ENCODE results near the gene ADGRG4. TPM values are rescaled to one million over a fixed set of nuclear protein-coding genes. Genes with fewer than 3 reads are reported as not detected.
"Not testable (repeated sequence)": the region's sequence is repeated elsewhere in the genome, so short reads cannot be mapped to it uniquely, and the experiment has no call there.

ADGRG4 gene, protein sequence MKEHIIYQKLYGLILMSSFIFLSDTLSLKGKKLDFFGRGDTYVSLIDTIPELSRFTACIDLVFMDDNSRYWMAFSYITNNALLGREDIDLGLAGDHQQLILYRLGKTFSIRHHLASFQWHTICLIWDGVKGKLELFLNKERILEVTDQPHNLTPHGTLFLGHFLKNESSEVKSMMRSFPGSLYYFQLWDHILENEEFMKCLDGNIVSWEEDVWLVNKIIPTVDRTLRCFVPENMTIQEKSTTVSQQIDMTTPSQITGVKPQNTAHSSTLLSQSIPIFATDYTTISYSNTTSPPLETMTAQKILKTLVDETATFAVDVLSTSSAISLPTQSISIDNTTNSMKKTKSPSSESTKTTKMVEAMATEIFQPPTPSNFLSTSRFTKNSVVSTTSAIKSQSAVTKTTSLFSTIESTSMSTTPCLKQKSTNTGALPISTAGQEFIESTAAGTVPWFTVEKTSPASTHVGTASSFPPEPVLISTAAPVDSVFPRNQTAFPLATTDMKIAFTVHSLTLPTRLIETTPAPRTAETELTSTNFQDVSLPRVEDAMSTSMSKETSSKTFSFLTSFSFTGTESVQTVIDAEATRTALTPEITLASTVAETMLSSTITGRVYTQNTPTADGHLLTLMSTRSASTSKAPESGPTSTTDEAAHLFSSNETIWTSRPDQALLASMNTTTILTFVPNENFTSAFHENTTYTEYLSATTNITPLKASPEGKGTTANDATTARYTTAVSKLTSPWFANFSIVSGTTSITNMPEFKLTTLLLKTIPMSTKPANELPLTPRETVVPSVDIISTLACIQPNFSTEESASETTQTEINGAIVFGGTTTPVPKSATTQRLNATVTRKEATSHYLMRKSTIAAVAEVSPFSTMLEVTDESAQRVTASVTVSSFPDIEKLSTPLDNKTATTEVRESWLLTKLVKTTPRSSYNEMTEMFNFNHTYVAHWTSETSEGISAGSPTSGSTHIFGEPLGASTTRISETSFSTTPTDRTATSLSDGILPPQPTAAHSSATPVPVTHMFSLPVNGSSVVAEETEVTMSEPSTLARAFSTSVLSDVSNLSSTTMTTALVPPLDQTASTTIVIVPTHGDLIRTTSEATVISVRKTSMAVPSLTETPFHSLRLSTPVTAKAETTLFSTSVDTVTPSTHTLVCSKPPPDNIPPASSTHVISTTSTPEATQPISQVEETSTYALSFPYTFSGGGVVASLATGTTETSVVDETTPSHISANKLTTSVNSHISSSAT (N-terminal part only)
- not detected for polyA plus RNA-seq (2013, experiment 1 of 2)
- polyA plus RNA-seq (2013, experiment 2 of 2), result not detected

DNA sequence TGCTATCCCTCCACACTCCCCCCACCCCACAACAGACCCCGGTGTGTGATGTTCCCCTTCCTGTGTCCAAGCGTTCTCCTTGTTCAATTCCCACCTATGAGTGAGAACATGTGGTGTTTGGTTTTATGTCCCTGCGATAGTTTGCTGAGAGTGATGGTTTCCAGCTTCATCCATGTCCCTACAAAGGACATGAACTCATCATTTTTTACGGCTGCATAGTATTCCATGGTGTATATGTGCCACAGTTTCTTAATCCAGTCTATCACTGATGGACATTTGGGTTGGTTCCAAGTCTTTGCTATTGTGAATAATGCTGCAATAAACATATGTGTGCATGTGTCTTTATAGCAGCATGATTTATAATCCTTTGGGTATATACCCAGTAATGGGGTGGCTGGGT lies at the start of gene ADGRG4:
TSS of gene ADGRG4 (plus strand) at position 243 of the 400 bp plus-strand sequence. CDS start 7,815 bp downstream, outside the sequence.
- not testable (repeated sequence) for H3K4me3 ChIP-seq (ENCODE audit: low read length); H3K27ac ChIP-seq (ENCODE audit: low read depth, low read length); H3K36me3 ChIP-seq (ENCODE audit: insufficient read depth, low read length); H3K9ac ChIP-seq (ENCODE audit: low read depth, low read length); H3K4me1 ChIP-seq (ENCODE audit: insufficient read depth, low read length); H3K27me3 ChIP-seq (ENCODE audit: insufficient read depth, low read length); H3K9me3 ChIP-seq (ENCODE audit: insufficient read depth, low read depth, low read length)
- WGBS, result no CpG with 5 or more reads among the region's 4 CpGs

DNA sequence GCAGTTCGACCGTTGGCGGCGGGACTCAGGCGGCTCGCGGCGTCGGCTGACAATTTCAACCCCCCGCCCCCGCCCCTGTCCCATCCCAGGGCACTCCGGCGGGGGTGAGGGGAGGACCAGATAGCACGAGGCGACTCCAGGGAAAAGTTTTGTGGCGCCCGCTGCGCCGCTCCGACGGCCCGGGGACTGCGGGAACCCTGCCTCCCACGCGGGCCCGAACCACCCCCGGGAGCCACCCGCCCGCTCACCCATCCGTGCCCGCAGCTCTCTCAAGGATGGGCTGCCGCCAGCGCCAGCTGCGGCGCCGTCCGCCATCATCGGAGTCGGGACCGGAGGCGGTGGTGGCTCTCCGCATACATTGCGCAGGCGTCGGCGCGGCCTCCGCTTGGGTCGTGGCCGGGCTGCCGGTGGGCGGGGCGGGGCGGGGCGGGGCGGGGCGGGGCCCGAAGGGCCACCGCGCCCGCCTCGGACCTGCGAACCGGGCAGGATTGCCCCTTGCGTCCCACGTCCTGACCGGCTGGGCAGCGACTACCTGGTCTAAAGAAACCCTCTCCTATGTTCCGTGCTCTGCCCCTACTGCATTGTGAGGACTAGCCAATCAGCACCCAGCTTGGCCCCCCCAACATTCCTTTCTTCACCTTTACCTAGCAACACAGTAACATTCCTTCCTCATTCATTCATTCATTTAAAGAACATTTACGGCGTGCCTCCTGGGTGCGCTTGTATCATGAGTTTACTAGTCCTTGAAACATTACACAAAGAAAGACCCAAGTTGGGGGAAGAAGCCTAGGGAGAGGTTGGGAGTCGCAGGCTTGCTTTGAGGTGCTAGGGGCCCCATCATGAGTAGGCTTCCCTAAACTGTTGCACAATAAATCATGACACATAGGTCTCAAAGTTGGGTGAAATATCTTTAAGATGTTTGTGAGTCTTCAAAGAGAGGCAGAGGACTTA lies 49.4 kb upstream of the ADGRG4 start, which contains the start of gene MAP7D3:
TSS of gene MAP7D3 (minus strand) at position 360 of the 951 bp plus-strand sequence. CDS start at position 318, 42 bp downstream.
- peak within 1 kb of the TSS; percentile 79 for H3K9ac ChIP-seq (ENCODE audit: low read depth, low read length)
- no peaks in the 10 kb centered on the region; the same call in 1 of the 2 replicates for H3K4me1 ChIP-seq (ENCODE audit: insufficient read depth, low read length)
- peak within 1 kb of the TSS; percentile 64; the same call in 1 of the 2 replicates for H3K27ac ChIP-seq (ENCODE audit: low read depth, low read length)
- H3K36me3 ChIP-seq (ENCODE audit: insufficient read depth, low read length), result no peaks in the 10 kb centered on the region
- H3K9me3 ChIP-seq (ENCODE audit: insufficient read depth, low read depth, low read length), result no peaks in the 10 kb centered on the region
- peak within 1 kb of the TSS; percentile 71 for H3K4me3 ChIP-seq (ENCODE audit: low read length)
- no peaks in the 10 kb centered on the region for H3K27me3 ChIP-seq (ENCODE audit: insufficient read depth, low read length)
- under 1% methylated on average over 63 of the region's 73 CpGs for WGBS

DNA sequence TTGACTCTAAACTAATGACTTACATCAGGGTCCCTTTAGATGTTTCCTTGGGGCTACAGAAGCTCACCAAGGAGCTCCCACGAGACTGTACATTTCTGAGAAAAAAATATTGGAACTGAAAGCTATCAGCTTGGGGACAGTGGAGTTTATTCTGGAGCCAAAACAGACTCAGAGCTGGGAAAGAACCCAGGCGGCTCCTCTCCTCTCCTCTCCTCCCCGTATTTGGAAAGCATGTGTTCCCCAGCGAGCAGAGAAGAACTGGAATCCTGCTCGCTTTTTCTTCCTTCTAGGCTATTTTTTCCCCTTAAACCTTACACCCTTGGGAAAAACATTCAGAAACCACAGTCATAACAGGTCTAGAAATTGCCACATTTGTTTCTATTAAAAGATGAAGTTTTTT lies 45.2 kb upstream of the ADGRG4 start:
- Histone ChIP-seq H3K27me3 (ENCODE audit: insufficient read depth, low read length) (no peaks in the 10 kb centered on the region), H3K4me1 (ENCODE audit: insufficient read depth, low read length) (no peaks in the 10 kb centered on the region), H3K9ac (ENCODE audit: low read depth, low read length) (no peak overlapping the region), H3K27ac (ENCODE audit: low read depth, low read length) (no peak overlapping the region), H3K36me3 (ENCODE audit: insufficient read depth, low read length) (no peaks in the 10 kb centered on the region), H3K9me3 (ENCODE audit: insufficient read depth, low read depth, low read length) (no peaks in the 10 kb centered on the region), H3K4me3 (ENCODE audit: low read length) (no peak overlapping the region)
- WGBS, result 90% methylated on average over 5 of the region's 5 CpGs

DNA sequence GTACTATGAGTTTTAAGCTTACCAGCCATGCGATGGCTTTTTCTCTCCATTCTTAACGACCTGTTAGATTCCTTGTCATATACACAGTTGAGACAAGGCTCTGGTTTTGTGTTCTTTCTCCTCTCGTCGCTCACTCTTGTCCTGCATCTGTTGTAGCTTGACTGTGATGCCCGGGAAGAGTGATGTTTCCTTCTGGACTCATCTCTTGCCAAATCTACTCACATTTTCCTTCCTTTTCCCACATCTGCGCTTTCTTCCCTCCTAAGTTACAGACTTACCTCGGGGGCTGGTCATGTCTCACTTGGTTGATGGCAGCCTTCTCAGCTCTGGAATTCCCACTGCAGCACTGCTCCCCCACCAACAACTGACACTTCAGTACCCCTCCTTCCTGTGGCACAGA lies 44.7 kb upstream of the ADGRG4 start:
- 67% methylated on average over 7 of the region's 7 CpGs for WGBS
- Histone ChIP-seq H3K27me3 (ENCODE audit: insufficient read depth, low read length) (no peaks in the 10 kb centered on the region), H3K9ac (ENCODE audit: low read depth, low read length) (no peak overlapping the region), H3K27ac (ENCODE audit: low read depth, low read length) (no peak overlapping the region), H3K9me3 (ENCODE audit: insufficient read depth, low read depth, low read length) (no peaks in the 10 kb centered on the region), H3K36me3 (ENCODE audit: insufficient read depth, low read length) (no peaks in the 10 kb centered on the region), H3K4me3 (ENCODE audit: low read length) (no peak overlapping the region), H3K4me1 (ENCODE audit: insufficient read depth, low read length) (no peaks in the 10 kb centered on the region)

DNA sequence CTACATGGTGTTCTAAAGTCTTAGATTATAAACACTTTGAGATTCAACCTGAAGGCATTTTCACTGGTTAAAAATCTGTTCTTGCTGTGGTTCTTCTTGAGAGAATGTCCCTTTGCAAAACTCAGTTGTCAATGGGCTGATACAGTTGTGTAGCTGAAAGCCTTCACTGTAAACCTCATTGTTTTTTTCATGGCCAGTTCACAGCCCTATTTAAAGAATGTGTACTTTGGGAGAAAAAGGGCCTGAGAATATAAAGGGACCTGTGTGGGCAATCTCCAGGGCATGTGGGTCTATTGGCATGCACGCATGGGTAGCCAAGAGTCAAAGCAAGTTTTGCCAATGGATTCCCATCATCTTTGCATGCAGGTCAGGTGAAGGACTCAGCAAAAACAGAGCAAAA lies 41.8 kb upstream of the ADGRG4 start:
- Histone ChIP-seq H3K4me1 (ENCODE audit: insufficient read depth, low read length) (no peaks in the 10 kb centered on the region), H3K9ac (ENCODE audit: low read depth, low read length) (no peak overlapping the region), H3K9me3 (ENCODE audit: insufficient read depth, low read depth, low read length) (no peaks in the 10 kb centered on the region), H3K27me3 (ENCODE audit: insufficient read depth, low read length) (no peaks in the 10 kb centered on the region), H3K27ac (ENCODE audit: low read depth, low read length) (no peak overlapping the region), H3K36me3 (ENCODE audit: insufficient read depth, low read length) (no peaks in the 10 kb centered on the region), H3K4me3 (ENCODE audit: low read length) (no peak overlapping the region)
- 97% methylated on average over 1 of the region's 1 CpG for WGBS

DNA sequence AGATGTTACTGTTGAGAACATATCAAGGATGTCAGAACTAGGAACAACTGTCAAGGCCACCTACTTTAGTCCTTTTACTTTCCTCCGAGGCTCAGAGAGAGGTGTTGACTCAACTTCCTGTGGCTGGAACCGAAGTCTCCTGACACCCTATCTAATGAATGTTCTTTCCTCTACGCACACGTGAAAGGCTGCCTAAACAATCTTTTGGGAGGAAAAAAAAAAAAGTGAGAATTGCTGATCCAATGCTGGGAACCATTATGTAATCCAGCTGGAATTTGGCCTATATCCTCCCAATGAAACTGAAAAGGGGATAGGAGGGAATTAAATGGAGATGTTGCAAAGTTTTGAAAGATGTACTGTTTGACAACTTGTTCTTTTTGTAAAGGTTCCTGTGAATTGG lies 41.2 kb upstream of the ADGRG4 start:
- no peaks in the 10 kb centered on the region for H3K4me1 ChIP-seq (ENCODE audit: insufficient read depth, low read length)
- no peak overlapping the region for H3K27ac ChIP-seq (ENCODE audit: low read depth, low read length)
- H3K4me3 ChIP-seq (ENCODE audit: low read length), result no peak overlapping the region
- no peaks in the 10 kb centered on the region for H3K9me3 ChIP-seq (ENCODE audit: insufficient read depth, low read depth, low read length)
- 63% methylated on average over 3 of the region's 4 CpGs for WGBS
- H3K9ac ChIP-seq (ENCODE audit: low read depth, low read length), result no peak overlapping the region
- H3K27me3 ChIP-seq (ENCODE audit: insufficient read depth, low read length), result no peaks in the 10 kb centered on the region
- H3K36me3 ChIP-seq (ENCODE audit: insufficient read depth, low read length), result no peaks in the 10 kb centered on the region

DNA sequence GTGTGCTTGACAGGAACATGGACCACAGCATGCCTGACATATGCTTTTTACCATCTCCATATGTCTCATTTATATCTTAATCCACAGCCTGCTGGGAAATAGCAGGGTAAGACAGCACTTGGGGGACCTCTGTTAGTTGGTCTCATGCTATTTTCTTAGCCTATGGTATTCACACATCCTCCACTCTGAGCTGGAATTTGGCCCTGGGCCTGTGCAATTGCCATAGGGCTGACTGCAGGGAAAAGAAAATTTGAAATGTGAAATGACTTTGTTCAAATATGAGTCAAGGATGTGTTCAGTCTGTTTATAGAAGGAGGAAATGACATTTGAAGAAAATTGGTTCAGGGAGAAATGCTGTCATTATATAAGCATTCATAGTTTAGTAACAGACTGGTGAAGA lies 40.0 kb upstream of the ADGRG4 start:
- Histone ChIP-seq H3K9ac (ENCODE audit: low read depth, low read length) (no peak overlapping the region), H3K27me3 (ENCODE audit: insufficient read depth, low read length) (no peaks in the 10 kb centered on the region), H3K4me3 (ENCODE audit: low read length) (no peak overlapping the region), H3K36me3 (ENCODE audit: insufficient read depth, low read length) (no peaks in the 10 kb centered on the region), H3K27ac (ENCODE audit: low read depth, low read length) (no peak overlapping the region), H3K9me3 (ENCODE audit: insufficient read depth, low read depth, low read length) (no peaks in the 10 kb centered on the region), H3K4me1 (ENCODE audit: insufficient read depth, low read length) (no peaks in the 10 kb centered on the region)

DNA sequence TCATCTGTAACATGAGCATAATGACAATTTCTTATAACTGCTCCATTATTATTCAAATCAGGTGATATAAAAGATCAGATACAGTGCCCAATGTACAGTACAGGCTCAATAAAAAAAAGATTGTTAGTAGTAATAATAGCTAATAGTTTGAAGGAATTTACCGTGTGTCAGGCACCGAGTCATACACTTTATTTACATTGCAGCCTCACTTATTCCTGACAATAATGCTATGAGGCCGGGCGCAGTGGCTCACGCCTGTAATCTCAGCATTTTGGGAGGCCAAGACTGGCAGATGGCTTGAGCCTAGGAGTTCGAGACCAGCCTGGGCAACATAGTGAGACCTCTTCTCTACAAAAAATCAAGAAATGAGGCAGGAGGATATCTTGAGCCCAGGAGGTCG lies 39.4 kb upstream of the ADGRG4 start:
- Histone ChIP-seq H3K9me3 (ENCODE audit: insufficient read depth, low read depth, low read length) (no peaks in the 10 kb centered on the region), H3K4me3 (ENCODE audit: low read length) (no peak overlapping the region), H3K36me3 (ENCODE audit: insufficient read depth, low read length) (no peaks in the 10 kb centered on the region), H3K27ac (ENCODE audit: low read depth, low read length) (no peak overlapping the region), H3K9ac (ENCODE audit: low read depth, low read length) (no peak overlapping the region), H3K4me1 (ENCODE audit: insufficient read depth, low read length) (no peaks in the 10 kb centered on the region), H3K27me3 (ENCODE audit: insufficient read depth, low read length) (no peaks in the 10 kb centered on the region)
- 98% methylated on average over 6 of the region's 7 CpGs for WGBS

DNA sequence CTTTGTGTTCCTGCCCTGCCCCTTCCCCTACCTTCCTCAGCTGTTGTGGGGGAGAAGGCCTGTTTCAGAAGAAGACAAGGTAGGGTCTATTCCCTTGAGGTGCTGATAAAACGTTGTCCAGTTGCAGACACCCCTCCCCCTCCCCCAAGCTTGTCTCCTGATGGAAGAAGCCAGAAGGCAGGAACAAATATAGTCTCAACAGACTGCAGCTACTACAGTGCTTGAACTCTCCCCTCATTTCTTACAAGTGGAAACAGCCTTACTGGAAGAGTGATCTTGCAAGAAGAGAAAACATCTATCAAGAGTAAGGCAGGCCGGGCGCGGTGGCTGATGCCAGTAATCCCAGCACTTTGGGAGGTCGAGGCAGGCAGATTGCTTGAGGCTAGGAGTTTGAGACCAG lies 38.5 kb upstream of the ADGRG4 start:
- Histone ChIP-seq H3K4me1 (ENCODE audit: insufficient read depth, low read length) (no peaks in the 10 kb centered on the region), H3K4me3 (ENCODE audit: low read length) (no peak overlapping the region), H3K9ac (ENCODE audit: low read depth, low read length) (no peak overlapping the region), H3K27ac (ENCODE audit: low read depth, low read length) (no peak overlapping the region), H3K36me3 (ENCODE audit: insufficient read depth, low read length) (no peaks in the 10 kb centered on the region), H3K27me3 (ENCODE audit: insufficient read depth, low read length) (no peaks in the 10 kb centered on the region), H3K9me3 (ENCODE audit: insufficient read depth, low read depth, low read length) (no peaks in the 10 kb centered on the region)
- WGBS, result 92% methylated on average over 4 of the region's 5 CpGs

DNA sequence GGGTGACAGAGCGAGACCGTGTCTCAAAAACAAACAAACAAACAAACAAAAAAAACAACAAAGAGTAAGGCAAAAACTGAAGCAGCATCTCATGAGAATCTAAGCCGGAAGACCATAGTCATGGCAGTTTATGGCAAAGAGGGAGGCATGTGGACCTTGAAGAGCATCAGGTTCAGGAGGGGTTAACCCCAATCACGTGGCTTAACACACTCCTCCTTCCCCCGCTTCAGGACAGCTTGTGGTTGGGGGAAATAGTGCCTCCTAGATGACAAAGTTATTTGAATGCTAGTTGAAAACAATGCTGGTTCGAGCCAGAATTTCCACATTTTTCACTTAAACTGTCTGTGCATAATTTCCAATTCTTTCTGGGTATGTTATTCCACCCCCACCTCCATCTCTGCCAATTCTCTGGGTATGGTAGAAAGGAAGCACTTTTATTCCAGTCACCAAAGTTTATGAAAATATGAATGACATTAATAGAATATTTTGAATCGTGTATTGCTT lies 37.9 kb upstream of the ADGRG4 start:
- H3K27ac ChIP-seq (ENCODE audit: low read depth, low read length), result no peak overlapping the region
- no peak overlapping the region for H3K4me3 ChIP-seq (ENCODE audit: low read length)
- no peaks in the 10 kb centered on the region for H3K27me3 ChIP-seq (ENCODE audit: insufficient read depth, low read length)
- no peaks in the 10 kb centered on the region for H3K4me1 ChIP-seq (ENCODE audit: insufficient read depth, low read length)
- WGBS, result 80% methylated on average over 2 of the region's 7 CpGs
- H3K36me3 ChIP-seq (ENCODE audit: insufficient read depth, low read length), result no peaks in the 10 kb centered on the region
- no peak overlapping the region for H3K9ac ChIP-seq (ENCODE audit: low read depth, low read length)
- no peaks in the 10 kb centered on the region for H3K9me3 ChIP-seq (ENCODE audit: insufficient read depth, low read depth, low read length)

All from HUES64 (cell line).